Activated CD8-positive, alpha-beta T cell treated with anti-CD3 and anti-CD28 coated beads for 36 hours (primary cell): ENCODE measurements around the gene GPRC6A. TPM values are rescaled to one million over a fixed set of nuclear protein-coding genes. Genes with fewer than 3 reads are reported as not detected.

ENCODE experiments used
- ATAC-seq: fragments of 200-7000 bp; cut with Tn5 transposase; one replicate; pipeline ENCODE4 v1.10.0; 2021; ENCODE audit warnings: mild to moderate bottlenecking, moderate library complexity
- CTCF ChIA-PET: fragments of 350-600 bp; sonication (Branson Sonifier 250); formaldehyde crosslinking; loops from one replicate; lab custom pipeline; 2021; ENCODE audit warnings: antibody characterized with exemption; lab: Charles Lee
- POLR2A ChIA-PET: fragments of 350-600 bp; sonication (Branson Sonifier 250); formaldehyde crosslinking; loops from one replicate; lab custom pipeline; 2021; ENCODE audit warnings: antibody characterized with exemption; lab: Charles Lee
- DNase-seq: peaks from one replicate; pipeline ENCODE4 v3.0.0-alpha.2; 2020
- H3K27ac Mint-ChIP-seq: one replicate; pipeline ENCODE4 v1.8.0; 2021; ENCODE audit warnings: mild to moderate bottlenecking, mixed read lengths
- H3K27me3 Mint-ChIP-seq: one replicate; pipeline ENCODE4 v1.8.0; 2021; ENCODE audit warnings: mixed read lengths
- H3K36me3 Mint-ChIP-seq: one replicate; pipeline ENCODE4 v1.8.0; 2021; ENCODE audit warnings: low read depth, mixed read lengths
- H3K4me1 Mint-ChIP-seq: one replicate; pipeline ENCODE4 v1.8.0; 2021; ENCODE audit warnings: low read depth, mixed read lengths
- H3K4me3 Mint-ChIP-seq: one replicate; pipeline ENCODE4 v1.8.0; 2021; ENCODE audit warnings: mild to moderate bottlenecking, moderate library complexity, mixed read lengths
- H3K9me3 Mint-ChIP-seq: one replicate; pipeline ENCODE4 v1.8.0; 2021; ENCODE audit warnings: mixed read lengths
- CTCF ChIP-seq: fragments of 200-600 bp; IDR thresholded peaks from one replicate; pipeline ENCODE4 v1.8.0; 2022; ENCODE audit warnings: antibody characterized with exemption, mild to moderate bottlenecking
- intact Hi-C: fragments of 100-400 bp; cut with micrococcal nuclease; formaldehyde crosslinking; loops from one replicate; pipeline ENCODE4 v1.10.0; 2022
- total RNA-seq, 2 experiments: library from RNA; stranded (reverse); gene quantifications; one replicate each; pipeline ENCODE4 v1.2.3, GENCODE V29; 2021

Gene GPRC6A
- total RNA-seq, 2 experiments from 2014 or later = not detected

DNA sequence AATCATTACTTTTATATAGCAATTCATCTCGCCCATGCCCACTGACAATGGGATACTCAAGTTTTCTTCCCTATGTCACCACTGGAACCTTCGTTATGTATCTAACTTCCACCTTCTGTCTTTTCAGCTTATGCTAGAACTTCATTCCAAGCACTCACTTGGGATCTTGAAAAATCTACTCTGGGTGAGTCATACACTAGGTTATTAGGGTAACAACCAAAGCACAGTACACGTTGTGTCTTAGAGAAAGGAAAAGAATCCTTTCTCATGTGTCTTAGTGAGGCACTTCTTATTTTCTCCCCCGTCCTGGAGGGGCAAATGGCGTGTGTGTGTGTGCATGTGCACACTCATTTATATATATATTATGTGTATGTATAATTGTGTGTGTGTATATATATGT lies 45.0 kb downstream of the GPRC6A start:
- DNase-seq (no peak), ATAC-seq (no peak)
- Mint-ChIP-seq H3K4me1 (no peaks in the 10 kb centered on the region), H3K36me3 (no peaks in the 10 kb centered on the region), H3K27ac (no peak overlapping the region), H3K9me3 (no peaks in the 10 kb centered on the region), H3K4me3 (no peak overlapping the region), H3K27me3 (peaks cover 6% of the 10 kb centered on the region)
- ChIA-PET CTCF (no interaction called here), POLR2A (interaction anchor here (0.6 kb wide), 1 partner anchor 91 kb away, joined by 3 read pairs; no protein-coding TSS in a partner anchor)
- intact Hi-C loops = loop anchor here (5.0 kb wide), 1 partner anchor 63 kb away; no protein-coding TSS in a partner anchor
- no peak for TF ChIP-seq CTCF

- ChIA-PET CTCF (interaction anchor here (1.0 to 1.8 kb wide), 2 partner anchors 12 to 189 kb away, joined by 4 read pairs; no protein-coding TSS in a partner anchor), POLR2A (no interaction called here)
- no peak for ATAC-seq
- Mint-ChIP-seq H3K4me1 (no peaks in the 10 kb centered on the region), H3K36me3 (no peaks in the 10 kb centered on the region), H3K9me3 (no peaks in the 10 kb centered on the region), H3K4me3 (no peak overlapping the region), H3K27me3 (peaks cover 7% of the 10 kb centered on the region), H3K27ac (no peak overlapping the region)
- intact Hi-C loops = loop anchor here (5.0 kb wide), 1 partner anchor 68 kb away; no protein-coding TSS in a partner anchor
- peak; percentile 57 for TF ChIP-seq CTCF
- DNase-seq = no peak
These were observed 49.2 kb downstream of the GPRC6A start for GRCh38 chr6:116779573-116780164.

- H3K36me3 Mint-ChIP-seq = no peaks in the 10 kb centered on the region
- no peak for TF ChIP-seq CTCF
- H3K9me3 Mint-ChIP-seq = no peaks in the 10 kb centered on the region
- H3K4me3 Mint-ChIP-seq = no peak overlapping the region
- intact Hi-C loops = no loop called here
- no peaks in the 10 kb centered on the region for H3K4me1 Mint-ChIP-seq
- no peak overlapping the region for H3K27ac Mint-ChIP-seq
- DNase-seq = no peak
- peaks cover 14% of the 10 kb centered on the region for H3K27me3 Mint-ChIP-seq
- ChIA-PET CTCF (no interaction called here), POLR2A (no interaction called here)
- no peak for ATAC-seq
These were observed 55.0 kb downstream of the GPRC6A start for GRCh38 chr6:116773886-116774285.

DNA sequence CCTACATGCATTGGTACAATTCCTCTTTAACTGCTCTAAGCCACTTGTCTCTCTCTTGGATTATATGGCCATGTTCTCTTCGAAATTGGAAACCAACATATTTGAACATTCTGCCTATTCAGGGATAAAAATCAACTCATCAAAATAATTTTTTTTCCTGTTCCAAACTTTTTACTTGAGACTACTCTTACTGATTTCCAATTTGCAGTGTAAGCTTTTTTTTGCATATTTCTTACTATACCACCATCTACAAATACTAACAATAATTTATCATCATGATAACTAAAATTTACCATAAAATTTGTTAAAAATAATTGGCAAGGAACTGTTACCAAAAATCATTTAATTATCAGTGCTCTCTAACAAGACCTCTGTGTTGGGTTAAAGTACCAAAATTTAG lies 56.4 kb downstream of the GPRC6A start:
- intact Hi-C loops = no loop called here
- Mint-ChIP-seq H3K36me3 (no peaks in the 10 kb centered on the region), H3K27me3 (peaks cover 14% of the 10 kb centered on the region), H3K9me3 (no peaks in the 10 kb centered on the region), H3K4me3 (no peak overlapping the region), H3K27ac (no peak overlapping the region), H3K4me1 (no peaks in the 10 kb centered on the region)
- ChIA-PET POLR2A (no interaction called here), CTCF (no interaction called here)
- ATAC-seq = no peak
- DNase-seq = no peak
- TF ChIP-seq CTCF = no peak

DNA sequence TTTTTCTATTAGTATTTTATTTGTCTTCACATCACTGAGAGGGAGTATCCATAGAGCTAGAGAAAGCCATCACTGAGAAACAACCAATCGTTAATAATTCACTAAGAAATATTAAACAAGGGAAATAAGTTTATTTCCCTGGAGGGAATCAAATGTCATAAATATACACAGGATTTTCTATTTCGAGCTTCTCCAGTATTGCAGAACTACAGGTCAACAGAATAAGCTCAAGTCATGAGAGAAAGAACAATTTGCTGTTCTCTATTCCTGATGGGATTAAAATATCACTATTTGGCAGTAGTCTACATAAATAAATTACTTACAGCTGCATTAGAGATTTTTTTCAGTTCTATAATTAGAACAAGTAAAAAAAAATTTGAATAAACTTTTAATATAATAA lies 61.2 kb downstream of the GPRC6A start:
- Mint-ChIP-seq H3K36me3 (no peaks in the 10 kb centered on the region), H3K27me3 (peaks cover 42% of the 10 kb centered on the region), H3K27ac (no peak overlapping the region), H3K4me1 (peaks cover 5% of the 10 kb centered on the region), H3K9me3 (no peaks in the 10 kb centered on the region), H3K4me3 (no peak overlapping the region)
- ATAC-seq (no peak), DNase-seq (no peak)
- POLR2A ChIA-PET = no interaction called here
- intact Hi-C loops = no loop called here
- CTCF ChIA-PET = interaction anchor here (1.4 kb wide), 1 partner anchor 12 kb away, joined by 4 read pairs; no protein-coding TSS in a partner anchor
- TF ChIP-seq CTCF = no peak
